GM12873 (cell line): ENCODE results near the gene CRY2.

ENCODE experiments used
- TF ChIP-seq, protein P1 (sequence below): IDR thresholded peaks from 2 replicates; pipeline ENCODE4 v1.5.1; 2012; ENCODE audit warnings: low read depth, mild to moderate bottlenecking, moderate library complexity, low read length, control low read depth; ENCODE audit not compliant: insufficient read depth; ENCODE audit errors: missing control alignments

CRY2 gene

DNA sequence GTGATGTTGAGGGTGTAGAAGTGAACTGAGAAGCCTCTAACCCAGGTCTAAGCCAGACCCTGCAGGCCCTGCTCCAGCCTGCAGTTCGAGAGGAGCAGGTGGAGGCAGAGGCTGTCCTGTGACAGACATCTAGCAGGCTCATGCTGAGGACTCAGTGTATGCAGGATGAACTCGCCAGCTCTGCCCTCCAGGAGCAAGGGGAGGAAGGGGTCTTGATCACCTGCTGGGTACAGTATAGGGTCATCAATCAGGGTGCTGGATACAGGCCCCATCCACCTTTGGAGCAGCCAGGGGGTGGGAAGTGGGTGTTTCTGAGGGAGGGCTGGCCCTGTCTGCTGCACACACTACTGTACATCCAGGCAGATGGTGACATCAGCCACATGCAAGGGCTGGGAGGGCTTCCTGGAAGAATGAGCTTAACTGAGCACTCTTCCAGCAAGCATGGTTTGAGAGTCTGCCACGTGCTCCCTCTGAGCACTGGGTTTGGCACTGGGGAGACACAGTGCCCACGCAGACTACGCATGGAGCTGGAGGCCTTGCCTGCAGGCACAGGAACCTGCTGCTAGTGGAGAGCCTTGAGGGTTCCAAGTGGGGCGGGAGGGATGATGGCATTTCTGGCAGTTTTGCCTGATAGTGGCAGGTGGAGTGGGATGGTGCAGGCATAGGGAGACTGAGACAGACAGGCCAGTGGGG lies 47.4 kb downstream of the CRY2 start:
- TF ChIP-seq, protein P1, sequence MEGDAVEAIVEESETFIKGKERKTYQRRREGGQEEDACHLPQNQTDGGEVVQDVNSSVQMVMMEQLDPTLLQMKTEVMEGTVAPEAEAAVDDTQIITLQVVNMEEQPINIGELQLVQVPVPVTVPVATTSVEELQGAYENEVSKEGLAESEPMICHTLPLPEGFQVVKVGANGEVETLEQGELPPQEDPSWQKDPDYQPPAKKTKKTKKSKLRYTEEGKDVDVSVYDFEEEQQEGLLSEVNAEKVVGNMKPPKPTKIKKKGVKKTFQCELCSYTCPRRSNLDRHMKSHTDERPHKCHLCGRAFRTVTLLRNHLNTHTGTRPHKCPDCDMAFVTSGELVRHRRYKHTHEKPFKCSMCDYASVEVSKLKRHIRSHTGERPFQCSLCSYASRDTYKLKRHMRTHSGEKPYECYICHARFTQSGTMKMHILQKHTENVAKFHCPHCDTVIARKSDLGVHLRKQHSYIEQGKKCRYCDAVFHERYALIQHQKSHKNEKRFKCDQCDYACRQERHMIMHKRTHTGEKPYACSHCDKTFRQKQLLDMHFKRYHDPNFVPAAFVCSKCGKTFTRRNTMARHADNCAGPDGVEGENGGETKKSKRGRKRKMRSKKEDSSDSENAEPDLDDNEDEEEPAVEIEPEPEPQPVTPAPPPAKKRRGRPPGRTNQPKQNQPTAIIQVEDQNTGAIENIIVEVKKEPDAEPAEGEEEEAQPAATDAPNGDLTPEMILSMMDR: no peak

DNA sequence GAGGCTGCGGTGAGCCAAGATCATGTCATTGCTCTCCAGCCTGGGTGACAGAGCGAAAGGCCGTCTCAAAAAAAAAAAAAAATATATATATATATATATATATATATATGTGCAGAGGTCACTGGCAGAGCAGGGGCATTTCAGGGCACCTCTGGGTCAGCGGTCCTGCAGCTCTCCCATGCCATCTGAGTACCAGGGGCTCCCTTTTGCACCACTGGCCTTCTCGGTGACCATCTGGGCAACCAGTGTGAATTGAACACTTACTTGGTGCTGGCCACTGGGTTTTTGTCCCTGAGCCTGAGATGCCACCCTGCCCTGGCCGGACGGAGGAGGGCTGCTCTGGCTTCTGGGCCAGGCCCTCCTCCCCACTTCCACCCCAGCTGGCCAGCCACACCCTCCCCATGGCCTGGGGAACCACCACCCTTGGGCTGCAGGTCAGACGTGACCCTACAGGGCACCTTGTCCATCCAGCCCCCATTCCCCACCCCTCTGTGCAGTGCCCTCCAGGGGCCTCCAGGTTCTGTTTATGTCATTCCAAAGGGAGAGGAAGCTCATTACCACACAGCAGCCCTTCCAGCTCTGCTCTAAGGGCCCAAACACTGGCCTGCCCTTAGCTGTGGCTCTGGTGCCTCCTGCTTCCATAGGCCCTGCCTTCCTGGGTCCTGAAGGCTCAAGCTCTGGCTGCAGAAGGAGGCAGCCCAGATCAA lies 48.4 kb downstream of the CRY2 start:
- TF ChIP-seq, protein P1: no peak

DNA sequence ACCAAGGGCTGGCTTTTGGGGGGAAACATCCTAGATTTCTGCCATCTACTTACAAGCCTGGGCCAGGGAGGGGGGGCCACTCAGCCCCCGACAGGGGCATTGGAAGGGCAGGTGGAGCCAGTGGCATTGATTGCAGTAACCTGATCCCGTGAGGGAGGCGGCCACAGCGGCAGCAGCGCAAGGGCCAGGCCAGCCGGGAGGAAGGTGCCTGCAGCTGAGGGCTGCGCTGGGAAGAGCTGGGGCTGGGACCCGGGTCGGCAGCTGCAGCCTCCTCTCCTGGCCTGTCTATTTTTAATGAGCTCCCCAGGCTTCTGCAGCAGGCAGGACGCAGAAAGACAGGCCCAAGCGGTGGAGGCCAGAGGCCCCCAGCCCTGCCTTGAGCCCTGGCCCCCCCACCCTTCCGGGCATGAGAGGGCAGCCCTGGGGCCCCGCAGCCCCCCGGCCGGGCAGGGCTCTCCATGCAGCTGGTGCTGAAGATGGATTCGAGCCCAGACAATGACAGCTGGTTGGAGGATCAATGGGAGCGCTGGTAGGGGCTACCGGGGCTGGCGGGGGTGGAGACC lies 49.2 kb downstream of the CRY2 start:
- TF ChIP-seq, protein P1: no peak

DNA sequence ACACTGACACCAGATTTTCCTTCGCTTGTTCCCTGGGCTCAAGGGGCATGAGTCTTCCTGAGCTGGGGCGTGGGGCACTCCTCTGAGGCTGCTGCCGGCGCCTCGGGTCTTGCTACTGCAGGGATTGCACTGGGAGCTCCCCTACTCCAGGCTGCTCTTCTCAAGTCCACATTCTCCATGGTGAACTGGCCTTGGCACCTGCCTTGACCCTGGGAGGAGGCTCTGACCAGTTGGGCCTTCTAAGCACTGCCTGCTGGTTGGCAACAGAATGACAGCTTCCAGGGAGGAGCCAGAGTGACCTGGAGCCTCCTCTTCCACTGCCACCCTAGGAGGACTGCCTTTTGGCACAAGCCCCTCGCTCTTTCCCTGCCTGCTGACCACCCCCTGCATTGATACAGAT lies 50.3 kb downstream of the CRY2 start:
- TF ChIP-seq, protein P1: peak; percentile 9

DNA sequence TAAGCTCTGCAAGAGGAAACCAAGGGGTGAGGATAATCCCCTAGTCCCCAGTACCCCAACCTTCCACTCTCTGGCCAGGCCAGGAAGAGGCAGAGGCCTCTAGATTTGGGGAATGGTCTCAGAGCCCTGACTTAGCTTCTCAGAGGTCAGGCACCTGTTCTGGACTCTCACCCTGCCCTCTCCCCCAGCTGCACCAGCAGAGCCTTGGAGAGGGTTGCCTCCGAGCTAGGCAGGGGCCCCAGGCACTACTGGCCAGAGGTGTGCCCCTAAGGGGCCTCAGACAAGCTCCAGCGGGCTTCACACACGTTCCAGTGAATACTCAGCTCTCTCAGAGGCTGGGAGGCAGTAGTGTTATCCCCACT lies 51.8 kb downstream of the CRY2 start:
- TF ChIP-seq, protein P1: no peak

DNA sequence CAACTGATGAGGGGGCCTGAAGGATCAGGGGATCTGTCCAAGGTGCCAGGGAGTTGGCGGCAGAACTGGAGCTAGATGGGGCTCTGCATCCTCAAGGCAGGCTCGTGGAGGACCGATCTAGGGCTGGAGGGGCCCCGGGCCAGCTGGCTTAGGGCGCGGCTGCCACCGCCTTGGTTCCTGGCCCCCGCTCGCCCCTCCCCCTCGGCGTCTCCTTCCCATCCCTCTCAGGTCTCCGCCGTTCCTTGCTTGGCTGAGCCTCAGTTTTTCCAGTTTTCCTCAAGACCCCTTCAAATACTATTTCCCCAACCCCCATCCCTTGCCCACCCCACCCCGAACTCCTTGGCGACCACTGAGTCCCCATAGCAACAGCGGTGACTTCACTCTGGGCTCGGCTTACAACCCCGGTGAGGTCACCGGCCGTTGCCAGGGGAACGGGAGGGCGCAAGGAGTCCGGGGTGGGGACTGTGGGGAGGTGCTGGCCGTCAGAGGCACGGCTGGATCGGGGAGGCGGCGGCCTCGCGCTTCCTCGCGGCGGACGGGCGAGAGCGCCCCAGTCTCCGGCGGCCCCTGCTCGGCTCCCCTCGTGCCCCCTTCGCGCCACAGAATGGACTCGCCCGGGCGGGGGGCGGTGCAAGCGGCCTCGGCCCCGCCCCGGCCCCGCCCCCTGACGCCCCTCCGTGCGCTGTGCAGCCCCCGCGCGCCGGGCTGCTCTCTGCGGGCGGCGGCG lies 52.3 kb downstream of the CRY2 start:
- TF ChIP-seq, protein P1: no peak
